Stimulated activated CD4-positive, alpha-beta T cell treated with anti-CD3 and anti-CD28 coated beads, Interleukin-12 subunit alpha, Interleukin-12 subunit beta, amount 100 ng/mL, for 24 hours (primary cell): ENCODE results near the gene TMEM151B.
A peak's percentile ranks its signal among the peaks of the same experiment; 100 is the strongest.

Experiments used
- DNase-seq, 2 experiments: peaks; one replicate each; pipeline ENCODE4 v3.0.0-alpha.2; 2020; ENCODE audit warnings: low read depth in 2 of 2

The TMEM151B gene

DNA sequence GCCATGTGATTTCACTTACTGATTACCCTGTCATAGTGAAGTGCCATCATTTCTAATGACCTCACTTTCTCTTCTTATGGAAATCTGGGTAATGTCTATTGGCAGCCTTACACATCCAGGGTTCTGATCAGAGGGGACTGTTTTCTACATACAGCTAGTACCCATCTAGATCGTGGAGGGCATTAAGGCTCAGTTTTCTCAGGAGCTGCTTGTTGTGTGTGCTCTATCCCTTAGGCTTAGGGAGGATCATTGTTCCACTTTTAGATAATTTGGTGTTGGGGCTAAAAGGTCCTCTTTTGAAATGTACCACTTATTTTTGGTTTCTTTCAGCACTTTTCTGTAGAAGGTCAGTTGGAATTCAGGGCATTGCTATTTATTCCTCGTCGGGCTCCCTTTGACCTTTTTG is 19.5 kb upstream of the TMEM151B start:
- DNase-seq = no peak

DNA sequence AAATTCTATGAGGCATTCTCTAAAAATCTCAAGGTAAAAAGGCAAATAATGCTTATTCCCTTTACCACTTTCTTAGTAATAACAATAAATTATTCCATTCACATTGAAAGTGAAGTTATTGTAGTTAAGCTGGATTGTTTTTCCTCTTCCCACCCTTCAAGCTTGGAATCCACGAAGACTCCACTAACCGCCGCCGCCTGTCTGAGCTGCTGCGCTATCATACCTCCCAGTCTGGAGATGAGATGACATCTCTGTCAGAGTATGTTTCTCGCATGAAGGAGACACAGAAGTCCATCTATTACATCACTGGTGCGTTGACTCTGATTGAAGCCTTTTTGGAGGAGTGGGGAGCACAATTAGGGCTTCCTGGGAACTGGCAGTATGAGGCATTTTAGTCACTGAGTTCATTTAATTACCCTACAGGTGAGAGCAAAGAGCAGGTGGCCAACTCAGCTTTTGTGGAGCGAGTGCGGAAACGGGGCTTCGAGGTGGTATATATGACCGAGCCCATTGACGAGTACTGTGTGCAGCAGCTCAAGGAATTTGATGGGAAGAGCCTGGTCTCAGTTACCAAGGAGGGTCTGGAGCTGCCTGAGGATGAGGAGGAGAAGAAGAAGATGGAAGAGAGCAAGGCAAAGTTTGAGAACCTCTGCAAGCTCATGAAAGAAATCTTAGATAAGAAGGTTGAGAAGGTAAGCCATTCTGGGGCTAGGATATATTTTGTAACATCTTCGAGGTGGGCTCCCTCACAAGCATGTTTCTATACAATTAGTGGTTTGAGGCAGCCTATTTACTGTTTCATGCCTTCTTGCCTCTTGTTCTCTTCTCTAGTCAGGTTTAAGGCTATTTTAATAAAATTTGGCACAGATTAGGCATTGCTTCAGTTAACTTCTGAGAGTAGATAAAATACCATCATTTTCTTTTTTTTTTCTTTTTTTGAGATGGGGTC is 18.4 kb upstream of the TMEM151B start:
- no peak for DNase-seq

DNA sequence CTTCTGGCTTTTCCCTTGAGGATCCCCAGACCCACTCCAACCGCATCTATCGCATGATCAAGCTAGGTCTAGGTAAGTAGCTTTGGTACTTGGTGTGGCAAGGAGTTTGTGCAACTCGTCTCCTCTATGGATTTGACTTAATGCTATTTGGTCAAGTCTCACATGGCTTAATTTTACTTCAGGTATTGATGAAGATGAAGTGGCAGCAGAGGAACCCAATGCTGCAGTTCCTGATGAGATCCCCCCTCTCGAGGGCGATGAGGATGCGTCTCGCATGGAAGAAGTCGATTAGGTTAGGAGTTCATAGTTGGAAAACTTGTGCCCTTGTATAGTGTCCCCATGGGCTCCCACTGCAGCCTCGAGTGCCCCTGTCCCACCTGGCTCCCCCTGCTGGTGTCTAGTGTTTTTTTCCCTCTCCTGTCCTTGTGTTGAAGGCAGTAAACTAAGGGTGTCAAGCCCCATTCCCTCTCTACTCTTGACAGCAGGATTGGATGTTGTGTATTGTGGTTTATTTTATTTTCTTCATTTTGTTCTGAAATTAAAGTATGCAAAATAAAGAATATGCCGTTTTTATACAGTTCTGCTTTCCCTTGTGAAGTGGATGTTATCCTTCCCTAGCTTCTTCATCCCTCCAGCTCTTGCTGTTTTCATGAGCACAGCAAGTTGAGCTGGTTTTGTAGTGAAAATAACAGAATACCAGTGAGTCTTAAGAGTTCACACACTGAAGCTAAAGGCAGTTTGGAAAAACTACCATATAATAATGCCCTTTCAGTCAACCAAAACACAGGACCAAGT is 16.7 kb upstream of the TMEM151B start:
- DNase-seq = no peak

DNA sequence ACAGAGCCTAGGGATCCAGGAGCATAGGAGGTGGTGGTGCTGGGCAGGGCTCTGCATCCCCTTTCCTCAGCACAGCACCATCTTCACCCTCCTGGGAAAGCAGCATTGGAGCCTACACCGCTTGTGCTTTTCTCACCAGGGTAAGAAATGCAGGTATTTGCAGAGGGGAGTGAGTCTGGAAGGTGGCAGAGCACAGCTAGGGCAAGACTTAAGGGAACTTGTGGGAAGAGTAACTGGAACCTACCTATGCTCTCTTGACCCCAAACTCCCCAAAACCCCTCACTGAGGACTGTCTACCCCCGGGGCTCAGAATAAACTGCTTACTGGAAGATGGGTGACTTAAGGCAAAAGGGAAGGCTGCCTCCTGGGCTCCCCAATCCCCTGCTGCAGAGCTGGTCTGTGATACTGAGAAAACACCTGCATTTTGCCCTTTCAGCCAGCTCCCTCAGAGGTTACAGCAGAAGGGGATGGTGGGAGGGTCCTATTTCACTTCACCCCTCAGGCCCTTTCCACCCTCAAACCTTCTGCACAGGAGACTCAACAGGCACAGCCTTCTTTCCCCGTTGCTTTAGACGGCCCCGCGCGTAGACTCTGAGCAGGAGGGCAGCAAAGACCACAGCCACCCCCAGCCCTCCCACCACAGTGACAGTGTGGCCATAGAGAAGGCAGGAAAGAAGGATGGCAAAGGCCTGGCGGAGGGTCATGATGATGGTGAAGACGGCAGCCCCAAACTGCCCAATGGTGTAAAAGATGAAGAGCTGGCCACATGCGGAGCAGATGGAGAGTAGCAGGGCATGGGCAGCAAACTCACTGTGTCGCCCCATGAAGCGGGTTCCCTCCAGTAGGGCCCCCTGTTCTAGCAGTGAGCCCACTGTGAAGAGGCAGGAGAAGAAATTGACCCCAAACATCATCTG is 15.8 kb upstream of the TMEM151B start:
- DNase-seq = peak in 1 of 2 experiments; percentile 39

DNA sequence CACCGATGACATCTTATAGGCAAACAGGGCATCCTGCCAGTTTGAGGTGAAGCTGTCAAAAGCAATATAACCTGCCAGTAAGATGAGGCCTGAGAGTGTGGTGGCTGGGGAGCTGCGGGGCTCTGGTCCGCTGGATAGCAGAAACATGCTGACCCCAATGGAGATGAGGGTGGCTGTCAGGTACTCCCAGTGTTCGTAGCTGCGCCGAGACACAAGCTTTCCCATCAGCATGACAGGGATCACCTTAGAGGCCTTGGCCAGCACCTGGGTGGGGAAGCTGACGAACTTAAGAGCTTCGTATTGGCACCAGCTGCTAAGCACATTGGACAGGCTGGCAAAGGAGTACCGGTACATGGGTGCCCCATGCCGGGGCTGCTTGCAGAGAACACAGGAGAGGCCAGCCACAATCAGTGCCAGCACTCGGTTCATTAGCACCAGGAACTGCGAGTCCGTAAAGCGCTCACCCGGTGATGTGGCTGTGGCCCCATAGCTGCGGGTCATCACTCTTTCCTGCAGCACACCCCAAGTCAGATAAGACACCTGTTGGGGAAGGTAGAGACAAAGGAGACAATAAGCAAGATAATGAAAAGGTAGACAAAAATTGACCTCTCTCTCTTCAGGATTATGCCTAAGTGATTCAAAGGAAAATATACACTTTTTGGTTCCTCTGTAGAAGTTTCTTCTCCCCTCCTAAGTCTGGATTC is 15.0 kb upstream of the TMEM151B start:
- DNase-seq = peak in 1 of 2 experiments; percentile 45

DNA sequence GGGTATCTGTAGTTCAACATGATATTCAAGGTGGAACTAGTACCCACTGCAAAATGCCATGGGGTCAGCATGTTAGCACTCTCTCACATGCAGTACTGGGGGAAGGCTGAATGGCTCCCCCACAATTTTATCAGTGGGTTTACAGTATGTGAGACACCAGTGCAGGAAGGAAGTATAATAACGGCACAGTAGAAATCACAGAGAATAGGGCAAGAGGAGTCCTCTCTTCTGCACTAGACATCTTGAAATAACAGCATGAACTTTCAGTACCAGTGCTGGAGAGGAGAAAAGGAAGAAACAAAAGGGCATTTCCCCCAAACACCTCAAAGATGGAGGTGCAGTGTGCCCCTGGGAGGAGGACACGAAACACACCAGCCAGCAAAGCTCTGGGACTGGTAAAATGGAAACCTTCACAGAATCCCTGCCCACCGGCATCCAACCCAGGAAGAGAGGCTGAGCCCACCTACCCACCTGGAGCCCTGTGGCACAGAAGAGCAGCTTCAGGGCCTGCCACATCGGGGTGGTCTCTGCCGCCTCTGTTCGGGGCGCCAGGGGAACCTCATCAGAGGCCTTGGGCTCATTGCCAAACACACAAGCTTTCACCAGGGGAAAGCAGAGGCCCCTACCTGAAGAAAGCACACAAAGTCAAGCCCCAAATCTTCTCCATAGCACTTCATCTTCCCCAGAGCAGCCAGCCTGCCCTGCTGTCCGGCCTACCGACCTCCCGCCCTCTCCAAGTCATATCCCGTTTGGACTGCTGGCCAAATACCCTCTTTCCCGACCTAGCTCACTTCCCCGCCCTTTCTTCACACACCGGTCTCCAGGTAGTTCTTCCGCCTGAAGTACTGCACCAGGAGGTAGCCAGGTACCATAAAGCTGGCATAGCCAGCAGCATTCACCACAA is 14.1 kb upstream of the TMEM151B start:
- DNase-seq = no peak

DNA sequence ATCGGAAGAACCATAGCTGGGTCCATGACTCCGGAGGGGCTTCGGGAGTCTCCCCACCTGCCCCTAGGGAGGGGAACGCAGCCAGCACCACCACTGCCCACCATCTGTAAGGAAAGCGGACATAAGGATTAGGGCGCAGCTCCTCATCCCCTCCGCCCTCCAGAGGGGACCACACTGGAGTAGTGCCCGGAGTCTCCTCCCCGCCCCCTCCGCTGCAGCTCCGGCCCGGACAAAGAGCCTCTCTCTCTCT is 13.6 kb upstream of the TMEM151B start:
- DNase-seq = no peak

DNA sequence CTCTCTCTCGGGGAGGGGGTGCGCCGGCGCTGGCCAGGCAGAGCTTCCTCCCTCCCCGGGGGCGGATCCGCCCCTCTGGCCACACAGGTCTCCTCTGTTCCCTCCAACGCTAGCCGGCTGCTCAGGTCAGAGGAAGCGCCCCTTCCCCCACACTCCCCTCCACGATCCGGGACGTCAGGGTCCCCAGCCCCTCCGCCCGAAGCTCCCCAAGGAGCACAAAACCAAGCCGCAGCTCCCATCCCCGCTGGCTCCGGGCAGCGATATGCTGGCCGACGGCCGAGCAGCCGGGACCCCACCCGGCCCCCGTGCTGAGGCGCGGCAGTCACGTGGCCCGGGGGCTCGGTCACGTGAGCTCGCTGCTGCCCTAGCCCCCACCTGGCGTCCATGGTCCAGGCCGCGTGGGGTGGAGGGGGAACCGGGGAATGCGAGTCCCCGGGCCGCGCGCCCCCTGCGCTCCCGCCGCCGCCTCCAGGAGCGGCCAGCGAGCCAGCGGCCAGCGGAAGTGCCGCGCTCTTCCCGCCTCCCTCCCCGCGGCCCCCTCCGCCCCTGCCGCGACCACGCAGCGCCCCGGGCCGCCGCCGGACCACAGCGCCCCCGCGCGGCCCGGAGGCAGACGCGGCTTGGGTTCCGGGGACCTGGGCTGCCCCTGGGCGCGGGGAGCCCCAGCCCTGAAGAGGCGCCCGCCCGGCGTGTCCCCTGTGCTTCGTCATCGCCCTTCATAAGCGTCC is 13.1 kb upstream of the TMEM151B start, which contains the start of gene SLC35B2:
SLC35B2 (minus strand) TSS at position 504 of the 728 bp plus-strand sequence; CDS start at position 386, 118 bp downstream.
- DNase-seq = peak; percentile 41 to 52

DNA sequence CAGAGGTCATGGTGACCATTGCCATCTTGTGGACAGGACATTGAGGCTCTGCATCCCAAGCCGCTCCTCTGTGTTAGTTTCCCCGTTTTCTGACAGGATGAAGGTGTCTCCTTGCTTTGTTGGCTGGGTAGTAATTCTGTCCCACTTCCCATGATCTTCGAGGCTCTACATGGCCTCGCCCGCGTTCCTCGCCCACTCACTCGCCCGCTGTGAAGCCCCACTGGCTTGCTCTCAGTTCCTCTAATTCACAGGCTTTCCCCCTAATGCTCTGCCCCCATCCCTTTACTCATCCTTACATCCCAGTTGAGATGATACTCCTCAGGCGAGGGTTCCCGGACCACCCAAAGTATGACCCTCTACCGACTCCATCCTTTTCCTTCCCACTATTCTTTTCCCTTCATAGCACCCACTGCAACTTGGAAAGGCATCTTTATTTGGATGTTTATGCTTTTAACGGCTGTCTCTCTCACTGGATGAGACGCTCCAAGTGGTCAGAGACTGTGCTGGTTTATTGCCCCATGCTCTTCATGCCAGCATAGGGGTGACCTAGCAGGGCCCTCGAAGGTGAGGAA is 12.4 kb upstream of the TMEM151B start:
- no peak for DNase-seq

DNA sequence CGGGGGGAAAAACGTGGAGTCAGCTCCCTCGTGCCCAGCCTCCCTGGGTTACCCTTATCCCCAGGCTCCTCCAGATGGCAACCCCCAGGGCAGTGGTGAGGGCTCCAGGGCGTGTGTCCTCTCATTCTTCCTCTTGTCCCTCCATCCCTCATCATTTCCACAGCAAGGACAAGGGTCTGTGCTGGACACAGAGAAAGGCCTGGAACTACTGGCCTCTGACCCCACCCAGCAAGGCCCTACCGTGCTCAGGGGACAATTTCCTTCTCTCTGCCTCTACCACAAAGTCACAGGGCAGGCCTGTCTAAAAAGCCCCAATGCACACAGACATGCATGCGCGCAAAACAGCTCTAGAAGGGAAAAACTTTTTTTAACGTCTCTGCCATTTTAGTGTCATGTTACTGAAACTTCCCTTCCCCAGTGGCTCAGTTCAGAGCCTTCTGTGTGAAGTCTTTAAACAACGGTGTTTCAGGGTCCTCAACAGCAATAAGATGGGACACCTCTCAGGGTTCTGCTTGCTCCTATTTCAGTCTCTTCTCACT is 11.9 kb upstream of the TMEM151B start:
- DNase-seq = no peak

DNA sequence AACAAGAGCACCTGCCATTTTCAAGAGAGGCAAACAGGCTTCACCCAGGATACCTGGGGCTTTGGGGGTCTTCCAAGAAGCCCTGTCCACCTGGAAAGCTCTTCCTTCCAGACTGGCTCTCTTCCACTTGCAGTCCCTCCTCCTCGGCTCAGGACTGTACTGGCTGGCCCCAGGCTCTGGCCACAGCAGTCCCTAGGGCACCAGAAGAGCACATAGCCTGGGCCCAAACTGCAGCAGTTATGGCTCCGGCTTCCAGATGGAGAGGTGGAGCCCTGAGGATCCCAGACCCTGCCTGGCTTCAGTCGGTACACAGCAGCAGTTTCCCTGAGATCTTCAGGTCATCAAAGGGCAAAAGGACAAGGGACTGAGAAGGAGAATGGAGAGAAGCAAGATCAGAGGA is 11.3 kb upstream of the TMEM151B start:
- no peak for DNase-seq

DNA sequence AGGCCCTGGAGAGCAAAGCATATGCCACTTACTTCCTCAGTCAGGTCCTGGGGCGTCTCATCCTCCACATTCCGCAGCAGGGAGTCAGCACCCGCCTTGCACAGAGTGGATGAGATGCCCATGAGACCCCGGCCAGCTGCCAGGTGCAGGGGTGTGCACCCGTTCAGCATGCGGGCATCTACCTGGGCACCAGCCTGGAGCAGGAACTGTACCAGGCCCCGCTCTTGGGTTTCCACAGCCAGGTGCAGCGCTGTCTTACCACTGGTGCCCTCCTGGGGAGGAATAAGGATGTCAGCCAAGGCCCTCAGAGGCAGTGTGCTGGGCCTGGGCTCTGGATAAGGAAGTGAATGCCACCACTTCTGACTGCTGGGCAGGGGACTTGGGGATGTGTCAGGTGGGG is 10.2 kb upstream of the TMEM151B start:
- DNase-seq = no peak

DNA sequence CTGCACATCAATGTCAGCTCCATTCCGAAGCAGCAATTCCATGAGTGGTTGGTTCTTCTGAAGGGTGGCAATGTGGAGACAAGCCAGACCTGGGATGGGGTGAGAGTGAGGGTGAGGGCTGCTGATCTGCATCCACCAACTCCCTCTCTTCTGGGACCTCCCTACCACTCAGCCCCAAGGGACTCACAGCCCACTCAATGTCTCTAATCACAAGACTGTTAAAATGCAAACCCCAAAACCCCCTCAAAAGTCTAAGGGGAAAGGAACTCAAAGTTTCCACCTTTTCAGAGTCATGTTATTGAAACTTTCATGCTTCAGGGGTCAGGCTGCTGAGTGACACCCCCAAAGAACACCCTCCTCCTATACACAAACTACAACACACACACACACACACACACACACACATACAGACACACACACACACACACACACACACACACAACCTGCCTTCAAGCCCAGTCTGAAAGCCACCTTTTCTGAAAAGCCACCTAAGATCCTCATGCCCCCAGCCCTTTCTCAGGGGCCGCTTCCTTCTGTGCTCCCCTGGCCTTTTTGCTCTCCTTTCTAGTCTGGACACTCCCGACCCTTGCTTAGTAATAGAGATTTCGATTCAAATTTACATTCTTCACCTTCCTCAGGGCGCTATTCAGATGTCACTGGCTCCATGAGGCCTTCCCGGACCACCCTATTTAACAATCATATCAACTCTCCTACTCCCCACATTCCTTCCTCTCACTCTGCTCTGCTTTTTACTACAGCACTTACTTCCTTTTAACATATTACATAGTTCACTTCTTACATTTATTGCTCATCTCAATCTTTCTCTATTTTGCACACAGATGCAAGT is 9.6 kb upstream of the TMEM151B start:
- no peak for DNase-seq

DNA sequence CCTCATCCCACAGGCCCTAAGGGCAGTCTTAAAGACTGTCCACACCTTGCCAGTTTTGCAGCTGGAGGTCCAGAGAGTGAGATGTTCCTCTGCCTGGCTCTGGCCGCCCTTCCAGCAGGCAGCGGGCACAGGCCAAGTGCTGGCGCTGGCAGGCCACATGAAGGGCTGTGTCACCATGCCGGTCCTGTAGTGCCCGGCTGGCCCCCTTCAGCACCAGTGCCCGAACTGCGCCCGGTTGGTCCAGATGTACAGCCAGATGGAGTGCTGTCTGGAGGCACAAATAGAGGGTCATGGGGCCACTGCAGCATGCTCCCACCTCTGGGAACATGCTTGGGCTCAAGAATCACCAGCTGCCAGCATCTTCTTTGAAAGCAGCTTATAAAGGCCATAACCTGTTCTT is 8.7 kb upstream of the TMEM151B start:
- no peak for DNase-seq

DNA sequence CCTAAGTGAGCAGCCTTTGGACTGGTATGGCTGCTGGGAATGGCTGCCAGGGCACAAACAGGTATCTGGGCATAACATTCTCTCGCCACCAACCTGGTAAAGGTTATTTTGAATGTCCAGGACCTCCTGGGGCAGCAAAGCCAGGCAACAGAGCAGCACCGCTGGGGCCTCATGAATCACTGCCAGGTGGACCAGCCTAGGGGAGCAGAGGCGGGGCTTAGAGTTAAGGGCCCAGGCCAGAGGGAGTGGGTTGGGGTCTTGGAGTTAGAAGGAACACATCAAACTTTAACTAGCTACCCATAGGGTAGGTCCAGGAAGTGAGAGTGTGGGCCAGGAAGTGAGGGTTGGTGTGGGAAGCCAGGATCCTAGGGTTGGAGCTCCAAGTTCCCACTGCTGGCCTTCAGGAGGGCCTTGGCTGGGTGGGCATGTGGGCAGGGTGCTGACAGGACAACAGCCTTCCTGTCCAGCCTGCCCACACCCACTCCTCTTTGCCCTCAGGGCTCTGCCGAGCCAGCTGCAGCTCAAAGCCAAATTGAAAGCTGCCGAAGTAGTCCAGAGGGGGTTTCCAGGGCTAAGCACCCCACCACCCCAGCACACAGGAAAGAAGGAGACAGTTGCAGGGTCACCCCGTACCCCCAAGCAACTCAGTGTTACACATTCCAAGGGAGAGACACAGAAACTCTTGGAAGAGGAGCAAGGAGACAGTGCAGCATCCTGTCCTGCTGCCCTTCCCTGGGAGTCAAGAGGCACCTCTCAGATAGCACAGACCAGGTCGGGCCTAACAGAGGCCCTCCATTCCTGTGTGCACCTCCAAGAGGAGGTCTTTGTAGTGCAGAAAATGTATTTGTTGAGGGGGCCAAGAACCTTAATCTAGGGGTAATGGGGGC is 7.5 kb upstream of the TMEM151B start:
- no peak for DNase-seq

DNA sequence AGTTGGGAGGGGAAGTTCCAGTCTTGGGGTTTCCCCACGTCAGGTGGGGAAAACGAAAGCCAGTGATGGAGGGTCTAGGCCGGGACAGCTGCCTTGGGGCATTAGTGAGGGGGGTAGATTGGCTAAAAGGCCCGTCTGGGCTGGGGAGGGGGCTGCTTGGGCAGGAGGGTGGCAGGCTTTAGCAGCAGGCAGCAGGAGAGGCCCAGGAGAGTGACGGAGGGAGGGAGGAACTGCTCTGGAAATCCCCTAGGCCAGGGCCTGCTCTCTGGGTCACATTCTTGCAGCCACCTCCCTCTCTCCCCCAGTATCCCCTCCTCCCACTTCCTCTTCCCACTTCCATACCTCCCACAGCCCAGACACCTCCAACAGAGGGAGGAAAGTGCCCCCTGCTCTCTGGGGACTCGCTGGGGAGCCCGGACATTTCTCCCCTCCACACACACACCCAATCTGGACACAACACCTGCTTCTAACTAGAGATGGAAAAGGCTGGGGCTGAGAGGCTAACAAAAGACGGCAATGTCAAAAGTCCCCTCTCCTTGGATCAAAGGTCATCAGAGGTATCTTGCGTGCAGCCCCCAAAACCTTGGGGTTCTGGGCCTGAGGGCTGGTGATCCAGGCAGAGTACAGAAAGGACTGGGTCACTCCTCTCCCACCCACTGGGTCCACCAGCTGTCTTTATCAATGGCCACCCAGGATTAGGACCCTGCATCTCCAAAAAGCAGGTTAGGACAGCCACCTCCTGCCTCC is 6.7 kb upstream of the TMEM151B start:
- no peak for DNase-seq
